Measurements from ENCODE around the gene GCGR.

The GCGR gene

GRCh38 chr17:81851423-81851822 is 47.5 kb downstream of the GCGR start:
- Histone ChIP-seq H3K4me1 (ENCODE audit: control insufficient read depth, insufficient read depth, low read length) (no peaks in the 10 kb centered on the region), H3K36me3 (ENCODE audit: control insufficient read depth in 2 of 2, insufficient read depth in 1 of 2, low read length in 2 of 2) (peaks cover 75 to 86% of the 10 kb centered on the region in 2 experiments), H3K9me3 (ENCODE audit: control insufficient read depth, insufficient read depth, low read depth, low read length) (no peaks in the 10 kb centered on the region), H3K27ac (ENCODE audit: extremely low read depth, low read depth, low read length) (peak overlapping the region; percentile 31; the same call in 1 of the 2 replicates), H3K4me3 (ENCODE audit: low read depth, low read length) (no peak overlapping the region)
- TF ChIP-seq FEZF1 (tag by site-specific recombination; IDR thresholded peaks at IDR 0.05), result no peak
- TF ChIP-seq ZBTB1 (tag by site-specific recombination; IDR thresholded peaks at IDR 0.05), result no peak
- TF ChIP-seq ZNF302 (tag by site-specific recombination; IDR thresholded peaks at IDR 0.05; ENCODE audit: low read depth), result no peak
- no peak for TF ChIP-seq ZNF549 (tag by site-specific recombination; IDR thresholded peaks at IDR 0.05)
- no peak for TF ChIP-seq ZNF18 (tag by site-specific recombination; IDR thresholded peaks at IDR 0.05)
- TF ChIP-seq SCRT2 (tag by site-specific recombination; IDR thresholded peaks at IDR 0.05), result no peak
- POLR2A ChIA-PET, result interaction anchor here (1.7 kb wide), 1 partner anchor 10 kb away, joined by 5 read pairs; no protein-coding TSS in a partner anchor
- CTCF ChIA-PET, result interaction anchor here (0.7 to 1.1 kb wide), 2 partner anchors 199 to 229 kb away, joined by 4 read pairs; no protein-coding TSS in a partner anchor

GRCh38 chr17:81852237-81852636 is 48.3 kb downstream of the GCGR start:
- H3K4me1 ChIP-seq (ENCODE audit: control insufficient read depth, insufficient read depth, low read length), result no peaks in the 10 kb centered on the region
- peaks cover 79 to 86% of the 10 kb centered on the region in 2 experiments for H3K36me3 ChIP-seq (ENCODE audit: control insufficient read depth in 2 of 2, insufficient read depth in 1 of 2, low read length in 2 of 2)
- POLR2A ChIA-PET, result interaction anchor here (1.7 kb wide), 1 partner anchor 10 kb away, joined by 5 read pairs; no protein-coding TSS in a partner anchor
- CTCF ChIA-PET, result interaction anchor here (0.6 to 1.1 kb wide), 2 partner anchors 11 to 228 kb away, joined by 4 read pairs; no protein-coding TSS in a partner anchor
- H3K4me3 ChIP-seq (ENCODE audit: low read depth, low read length), result no peak overlapping the region
- H3K9me3 ChIP-seq (ENCODE audit: control insufficient read depth, insufficient read depth, low read depth, low read length), result no peaks in the 10 kb centered on the region
- TF ChIP-seq ZNF610 (tag by site-specific recombination; IDR thresholded peaks at IDR 0.05; ENCODE audit: borderline replicate concordance) (no peak), PRDM10 (tag by site-specific recombination; IDR thresholded peaks at IDR 0.05) (0 out of 2 replicates have a peak, but pooled peaks have one; percentile 19)
- H3K27ac ChIP-seq (ENCODE audit: extremely low read depth, low read depth, low read length), result no peak overlapping the region

- Histone ChIP-seq H3K9me3 (ENCODE audit: control insufficient read depth, insufficient read depth, low read depth, low read length) (no peaks in the 10 kb centered on the region), H3K4me3 (ENCODE audit: low read depth, low read length) (no peak overlapping the region), H3K36me3 (ENCODE audit: control insufficient read depth in 2 of 2, insufficient read depth in 1 of 2, low read length in 2 of 2) (peaks cover 68 to 94% of the 10 kb centered on the region in 2 experiments), H3K27ac (ENCODE audit: extremely low read depth, low read depth, low read length) (no peak overlapping the region), H3K4me1 (ENCODE audit: control insufficient read depth, insufficient read depth, low read length) (peaks cover 3% of the 10 kb centered on the region; the same call in 1 of the 2 replicates)
- ChIA-PET POLR2A (interaction anchor here (0.6 to 2.0 kb wide), 10 partner anchors 11 to 240 kb away, joined by 3 to 9 read pairs (median 3); partner anchors contain the start of genes DCXR, MCRIP1 and PPP1R27), CTCF (interaction anchor here (0.6 to 1.2 kb wide), 6 partner anchors 15 to 149 kb away, joined by 3 to 5 read pairs (median 4); partner anchors contain the start of gene MCRIP1)
- TF ChIP-seq ZNF600 (tag by site-specific recombination; IDR thresholded peaks at IDR 0.05) (peak; percentile 11; the same call in 1 of the 2 replicates), ZBTB21 (tag by site-specific recombination; IDR thresholded peaks at IDR 0.05) (no peak), MEIS1 (CRISPR knock-in tag; IDR thresholded peaks at IDR 0.05; ENCODE audit: borderline replicate concordance) (no peak)
Measured at GRCh38 chr17:81854974-81855774, 51.2 kb downstream of the GCGR start.
